GM20431 (cell line): ENCODE data around the gene MRPL24.
"Not testable (repeated sequence)": the region's sequence is repeated elsewhere in the genome, so short reads cannot be mapped to it uniquely, and the experiment has no call there.

Source experiments
- in situ Hi-C: fragments of 300-500 bp; cut with MseI, MboI; formaldehyde crosslinking; loops from one replicate; pipeline ENCODE4 v1.15.0; 2020; ENCODE audit warnings: low sequenced_read_pairs; ENCODE audit not compliant: unreplicated experiment

MRPL24 gene

GRCh38 chr1:156760796-156761104, 19.9 kb upstream of the MRPL24 start:
- in situ Hi-C loops: no loop called here

- in situ Hi-C loops: no loop called here
Observed at GRCh38 chr1:156760092-156760795, 19.4 kb upstream of the MRPL24 start.

GRCh38 chr1:156757572-156758253, 16.8 kb upstream of the MRPL24 start:
- in situ Hi-C loops: not testable (repeated sequence)

GRCh38 chr1:156756355-156756754, 15.5 kb upstream of the MRPL24 start:
- in situ Hi-C loops: no loop called here

GRCh38 chr1:156755527-156755950, 14.7 kb upstream of the MRPL24 start:
- in situ Hi-C loops: no loop called here

- in situ Hi-C loops: no loop called here
Observed at GRCh38 chr1:156754219-156754618, 13.3 kb upstream of the MRPL24 start.

- in situ Hi-C loops: no loop called here
Observed at GRCh38 chr1:156752843-156753482, 12.1 kb upstream of the MRPL24 start.

GRCh38 chr1:156751757-156752481, 11.0 kb upstream of the MRPL24 start:
- in situ Hi-C loops: no loop called here

- in situ Hi-C loops: no loop called here
Observed at GRCh38 chr1:156751451-156751756, 10.5 kb upstream of the MRPL24 start, which contains the start of gene HDGF. Gene HDGF (minus strand): TSS chr1:156751675. CDS start chr1:156751429, 246 bp downstream.

- in situ Hi-C loops: no loop called here
Observed at GRCh38 chr1:156750711-156751450, 10.0 kb upstream of the MRPL24 start.

- in situ Hi-C loops: no loop called here
Observed at GRCh38 chr1:156750191-156750672, 9.3 kb upstream of the MRPL24 start.

GRCh38 chr1:156749419-156750118, 8.7 kb upstream of the MRPL24 start:
- in situ Hi-C loops: no loop called here

GRCh38 chr1:156748670-156749418, 8.0 kb upstream of the MRPL24 start:
- in situ Hi-C loops: no loop called here

GRCh38 chr1:156747742-156748669, 7.1 kb upstream of the MRPL24 start:
- in situ Hi-C loops: no loop called here

- in situ Hi-C loops: no loop called here
Observed at GRCh38 chr1:156746728-156747631, 6.1 kb upstream of the MRPL24 start.

- in situ Hi-C loops: no loop called here
Observed at GRCh38 chr1:156746406-156746727, 5.5 kb upstream of the MRPL24 start.

- in situ Hi-C loops: no loop called here
Observed at GRCh38 chr1:156745881-156746280, 5.0 kb upstream of the MRPL24 start.
